Esophagus (tissue), 2 donors: Measurements from ENCODE around the gene SLMAP. TPM values are rescaled to one million over a fixed set of nuclear protein-coding genes. Genes with fewer than 3 reads are reported as not detected.
A peak's percentile ranks its signal among the peaks of the same experiment; 100 is the strongest.

Source experiments
- H3K27ac ChIP-seq, 2 donors: one replicate each; pipeline ENCODE4 v1.5.1; 2013; ENCODE audit warnings: low read depth in 2 of 2, mild to moderate bottlenecking in 2 of 2, inconsistent platforms in 1 of 2, low read length in 1 of 2, moderate library complexity in 1 of 2
- H3K27me3 ChIP-seq, 2 donors: one replicate each; pipeline ENCODE4 v1.6.1; 2013; ENCODE audit warnings: low read length in 2 of 2, control low read depth in 1 of 2, mild to moderate bottlenecking in 1 of 2; ENCODE audit not compliant: insufficient read depth in 2 of 2, control insufficient read depth in 1 of 2
- H3K36me3 ChIP-seq, 2 donors: one replicate each; pipeline ENCODE4 v1.6.1; 2013; ENCODE audit warnings: low read length in 1 of 2; ENCODE audit not compliant: control insufficient read depth in 2 of 2, insufficient read depth in 2 of 2
- H3K4me1 ChIP-seq, 2 donors: one replicate each; pipeline ENCODE4 v1.6.1; 2013; ENCODE audit warnings: low read length in 1 of 2; ENCODE audit not compliant: control insufficient read depth in 2 of 2, insufficient read depth in 2 of 2
- H3K4me3 ChIP-seq, 2 donors: one replicate each; pipeline ENCODE4 v1.5.1; 2013; ENCODE audit warnings: low read length in 2 of 2, mild to moderate bottlenecking in 2 of 2, low read depth in 1 of 2, moderate library complexity in 1 of 2
- H3K9me3 ChIP-seq, 2 donors: one replicate each; pipeline ENCODE4 v1.6.1; 2013; ENCODE audit warnings: mild to moderate bottlenecking in 2 of 2, low read depth in 1 of 2, low read length in 1 of 2, moderate library complexity in 1 of 2; ENCODE audit not compliant: control insufficient read depth in 2 of 2, insufficient read depth in 1 of 2
- WGBS, 2 donors: extraction: QIAGEN DNeasy Blood & Tissue Kit; methylation state at CpG; one replicate each; pipeline ENCODE4 v1.1.7; 2013; 5-methylcytosine and 5-hydroxymethylcytosine counted together
- polyA plus RNA-seq, 2 donors: library from polyadenylated mRNA; stranded (reverse); fragments of 200-250 nt; gene quantifications; one replicate each; pipeline ENCODE4 v1.2.3, GENCODE V29; 2013
- donor health status: healthy with polysubstance abuse.
- donor health status: Bipolar disorder and iron deficiency.

The SLMAP gene
- polyA plus RNA-seq, 2 donors, result 22.0 to 31.5 TPM

GRCh38 chr3:57787867-57788623 is 31.9 kb downstream of the SLMAP start:
- WGBS, 2 donors, result 77 to 87% methylated on average over 2 of the region's 2 CpGs
- Histone ChIP-seq H3K9me3 (no peaks in the 10 kb centered on the region), H3K27me3 (no peaks in the 10 kb centered on the region)

GRCh38 chr3:57788624-57789018 is 32.5 kb downstream of the SLMAP start:
- 90 to 95% methylated on average over 3 of the region's 3 CpGs for WGBS, 2 donors
- H3K4me3 ChIP-seq, result no peak overlapping the region
- no peaks in the 10 kb centered on the region for H3K36me3 ChIP-seq
- no peaks in the 10 kb centered on the region for H3K9me3 ChIP-seq
- peaks cover 0 to 6% of the 10 kb centered on the region in 2 donors for H3K4me1 ChIP-seq
- no peaks in the 10 kb centered on the region for H3K27me3 ChIP-seq
- H3K27ac ChIP-seq, result no peak overlapping the region

More at GRCh38 chr3:57787867-57788623, 31.9 kb downstream of the SLMAP start:
- Histone ChIP-seq H3K4me1 (peaks cover 0 to 6% of the 10 kb centered on the region in 2 donors), H3K27ac (no peak overlapping the region), H3K4me3 (no peak overlapping the region), H3K36me3 (no peaks in the 10 kb centered on the region)

- Histone ChIP-seq H3K4me3 (no peak overlapping the region), H3K9me3 (no peaks in the 10 kb centered on the region), H3K27ac (no peak overlapping the region), H3K27me3 (no peaks in the 10 kb centered on the region), H3K36me3 (no peaks in the 10 kb centered on the region), H3K4me1 (no peaks in the 10 kb centered on the region)
- 93 to 94% methylated on average over 2 of the region's 2 CpGs for WGBS, 2 donors
Measured at GRCh38 chr3:57791245-57791644, 35.1 kb downstream of the SLMAP start.

- no peaks in the 10 kb centered on the region for H3K9me3 ChIP-seq
- H3K4me1 ChIP-seq, result no peaks in the 10 kb centered on the region
- H3K4me3 ChIP-seq, result no peak overlapping the region
- H3K27me3 ChIP-seq, result no peaks in the 10 kb centered on the region
- no peaks in the 10 kb centered on the region for H3K36me3 ChIP-seq
- no peak overlapping the region for H3K27ac ChIP-seq
- WGBS, 2 donors, result 84 to 88% methylated on average over 1 of the region's 1 CpG
Measured at GRCh38 chr3:57792198-57792597, 36.1 kb downstream of the SLMAP start.

GRCh38 chr3:57793737-57794187 is 37.7 kb downstream of the SLMAP start:
- no peak overlapping the region for H3K27ac ChIP-seq
- H3K36me3 ChIP-seq, result no peaks in the 10 kb centered on the region
- H3K4me3 ChIP-seq, result no peak overlapping the region
- H3K9me3 ChIP-seq, result no peaks in the 10 kb centered on the region
- H3K4me1 ChIP-seq, result no peaks in the 10 kb centered on the region
- 79 to 81% methylated on average over 4 of the region's 4 CpGs for WGBS, 2 donors
- no peaks in the 10 kb centered on the region for H3K27me3 ChIP-seq

GRCh38 chr3:57794501-57794900 is 38.4 kb downstream of the SLMAP start:
- H3K27ac ChIP-seq, result no peak overlapping the region
- H3K4me1 ChIP-seq, result no peaks in the 10 kb centered on the region
- WGBS, 2 donors, result 93 to 94% methylated on average over 4 of the region's 4 CpGs
- no peak overlapping the region for H3K4me3 ChIP-seq
- H3K27me3 ChIP-seq, result no peaks in the 10 kb centered on the region
- no peaks in the 10 kb centered on the region for H3K9me3 ChIP-seq
- no peaks in the 10 kb centered on the region for H3K36me3 ChIP-seq

- Histone ChIP-seq H3K4me1 (no peaks in the 10 kb centered on the region), H3K36me3 (no peaks in the 10 kb centered on the region), H3K27me3 (no peaks in the 10 kb centered on the region), H3K27ac (no peak overlapping the region), H3K4me3 (no peak overlapping the region), H3K9me3 (no peaks in the 10 kb centered on the region)
- WGBS, 2 donors, result 93 to 95% methylated on average over 6 of the region's 6 CpGs
Measured at GRCh38 chr3:57794951-57795350, 38.8 kb downstream of the SLMAP start.

GRCh38 chr3:57796261-57796660 is 40.2 kb downstream of the SLMAP start:
- Histone ChIP-seq H3K9me3 (no peaks in the 10 kb centered on the region), H3K4me1 (no peaks in the 10 kb centered on the region), H3K27me3 (no peaks in the 10 kb centered on the region), H3K4me3 (no peak overlapping the region), H3K36me3 (no peaks in the 10 kb centered on the region), H3K27ac (peak overlapping the region in 1 of 2 donors; percentile 22)
- 39 to 43% methylated on average over 4 of the region's 4 CpGs for WGBS, 2 donors

- Histone ChIP-seq H3K4me1 (no peaks in the 10 kb centered on the region), H3K4me3 (no peak overlapping the region), H3K36me3 (no peaks in the 10 kb centered on the region), H3K27me3 (no peaks in the 10 kb centered on the region), H3K27ac (no peak overlapping the region), H3K9me3 (no peaks in the 10 kb centered on the region)
- WGBS, 2 donors, result 69 to 80% methylated on average over 3 of the region's 3 CpGs
Measured at GRCh38 chr3:57797701-57798487, 41.8 kb downstream of the SLMAP start.
